SH-SY5Y (cell line): Measurements from ENCODE around the gene ARHGAP21.

ENCODE experiments used
- GATA2 ChIP-seq: IDR thresholded peaks from 2 replicates; pipeline ENCODE4 v1.6.1; 2011; ENCODE audit warnings: mild to moderate bottlenecking, low read depth, low read length
- GATA3 ChIP-seq: IDR thresholded peaks from 2 replicates; pipeline ENCODE4 v1.6.1; 2011; ENCODE audit warnings: low read depth, mild to moderate bottlenecking, low read length, moderate library complexity

DNA sequence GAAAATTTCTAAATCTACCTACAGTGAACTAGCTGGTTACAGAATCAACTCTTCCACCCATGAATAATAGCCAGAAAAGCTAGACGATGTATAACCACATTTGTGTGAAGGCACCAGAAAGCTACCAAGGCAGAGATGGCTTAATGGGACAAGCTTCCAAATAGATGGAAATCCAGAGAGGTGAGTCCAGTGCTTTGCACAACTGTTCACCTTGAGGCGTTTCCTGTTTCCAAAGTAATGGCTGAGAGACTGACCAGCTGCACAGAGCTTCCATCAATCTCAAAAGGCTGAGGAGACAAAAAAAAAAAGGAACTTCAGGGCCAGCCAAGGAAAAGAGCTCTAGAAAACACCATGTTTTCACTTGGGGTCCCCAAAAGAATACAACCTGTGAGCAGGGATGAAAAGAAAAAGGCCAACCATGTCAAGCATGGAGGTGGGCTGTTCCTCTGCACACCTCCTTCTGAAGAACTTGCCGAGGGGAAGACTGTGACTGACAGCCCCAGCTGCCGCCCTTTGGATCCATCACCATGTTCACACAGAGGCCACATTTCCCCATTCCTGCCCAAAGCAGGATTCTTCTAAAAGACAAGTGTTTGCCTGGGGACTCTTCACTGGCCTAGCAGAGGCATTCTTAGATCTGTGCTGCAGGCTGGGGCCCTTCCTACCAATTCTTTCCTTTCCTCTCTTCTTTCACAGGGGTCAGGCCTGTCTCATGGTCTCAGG is 72.9 kb downstream of the ARHGAP21 start:
- no peak for TF ChIP-seq GATA2
- no peak for TF ChIP-seq GATA3
